ENCODE measurements around the gene PCDHB13. TPM values are rescaled to one million over a fixed set of nuclear protein-coding genes. Genes with fewer than 3 reads are reported as not detected.

PCDHB13 gene
- total RNA-seq, 1 experiment from 2014 or later: 2.2 TPM

- DNase-seq (ENCODE audit: extremely low read depth, low read depth): no peak
These were observed 46.9 kb downstream of the PCDHB13 start for GRCh38 chr5:141260458-141261237.

- DNase-seq (ENCODE audit: extremely low read depth, low read depth): no peak
These were observed 47.5 kb downstream of the PCDHB13 start for GRCh38 chr5:141261238-141261546.

Other genes starting within 250 kb of the PCDHB13 start
- gene PCDHAC2, start 247.4 kb upstream of the PCDHB13 start, total RNA-seq (2014; rRNA removed; shearing (Covaris generic)): 1.0 and 1.2 TPM in 2 replicates
- gene PCDHB1, start 162.5 kb upstream of the PCDHB13 start, total RNA-seq (2014; rRNA removed; shearing (Covaris generic)): 0.03 TPM in 1 of 2 replicates, not detected in the other
- gene PCDHB2, start 119.3 kb upstream of the PCDHB13 start, total RNA-seq (2014; rRNA removed; shearing (Covaris generic)): 0.29 and 0.52 TPM in 2 replicates
- 0.12 and 0.14 TPM in 2 replicates for gene PCDHB3, start 113.4 kb upstream of the PCDHB13 start, total RNA-seq (2014; rRNA removed; shearing (Covaris generic))
- gene PCDHB4, start 92.1 kb upstream of the PCDHB13 start, total RNA-seq (2014; rRNA removed; shearing (Covaris generic)): not detected in 2 replicates
- gene PCDHB5, start 78.7 kb upstream of the PCDHB13 start, total RNA-seq (2014; rRNA removed; shearing (Covaris generic)): 0.07 TPM in 1 of 2 replicates, not detected in the other
- not detected in 2 replicates for gene PCDHB6, start 63.9 kb upstream of the PCDHB13 start, total RNA-seq (2014; rRNA removed; shearing (Covaris generic))
- gene PCDHB7, start 41.3 kb upstream of the PCDHB13 start, total RNA-seq (2014; rRNA removed; shearing (Covaris generic)): 0.17 and 0.25 TPM in 2 replicates
- 0.14 and 0.22 TPM in 2 replicates for gene PCDHB8, start 36.1 kb upstream of the PCDHB13 start, total RNA-seq (2014; rRNA removed; shearing (Covaris generic))
- gene PCDHB16, start 31.5 kb upstream of the PCDHB13 start, total RNA-seq (2014; rRNA removed; shearing (Covaris generic)): 0.32 and 0.69 TPM in 2 replicates
- gene PCDHB9, start 26.8 kb upstream of the PCDHB13 start, total RNA-seq (2014; rRNA removed; shearing (Covaris generic)): 0.40 and 0.69 TPM in 2 replicates
- 0.35 and 0.72 TPM in 2 replicates for gene PCDHB10, start 21.6 kb upstream of the PCDHB13 start, total RNA-seq (2014; rRNA removed; shearing (Covaris generic))
- 5.4 and 6.0 TPM in 2 replicates for gene PCDHB11, start 14.3 kb upstream of the PCDHB13 start, total RNA-seq (2014; rRNA removed; shearing (Covaris generic))
- 0.75 and 0.99 TPM in 2 replicates for gene PCDHB12, start 5.2 kb upstream of the PCDHB13 start, total RNA-seq (2014; rRNA removed; shearing (Covaris generic))
- 2.7 and 2.8 TPM in 2 replicates for gene PCDHB14, start 9.4 kb downstream of the PCDHB13 start, total RNA-seq (2014; rRNA removed; shearing (Covaris generic))
- 0.12 and 0.20 TPM in 2 replicates for gene PCDHB15, start 31.5 kb downstream of the PCDHB13 start, total RNA-seq (2014; rRNA removed; shearing (Covaris generic))
- not detected in 2 replicates for gene SLC25A2, start 90.1 kb downstream of the PCDHB13 start, total RNA-seq (2014; rRNA removed; shearing (Covaris generic))
- gene TAF7, start 106.9 kb downstream of the PCDHB13 start, total RNA-seq (2014; rRNA removed; shearing (Covaris generic)): 91.7 and 130 TPM in 2 replicates
- gene PCDHGA1, start 116.6 kb downstream of the PCDHB13 start, total RNA-seq (2014; rRNA removed; shearing (Covaris generic)): 0.72 and 1.6 TPM in 2 replicates
- 0.12 TPM in 2 replicates for gene PCDHGA2, start 124.8 kb downstream of the PCDHB13 start, total RNA-seq (2014; rRNA removed; shearing (Covaris generic))
- 0.17 TPM in 1 of 2 replicates, not detected in the other for gene PCDHGA3, start 129.9 kb downstream of the PCDHB13 start, total RNA-seq (2014; rRNA removed; shearing (Covaris generic))
- 1.1 and 2.6 TPM in 2 replicates for gene PCDHGB1, start 136.2 kb downstream of the PCDHB13 start, total RNA-seq (2014; rRNA removed; shearing (Covaris generic))
- 0.79 and 1.3 TPM in 2 replicates for gene PCDHGA4, start 141.1 kb downstream of the PCDHB13 start, total RNA-seq (2014; rRNA removed; shearing (Covaris generic))
- gene PCDHGB2, start 146.1 kb downstream of the PCDHB13 start, total RNA-seq (2014; rRNA removed; shearing (Covaris generic)): 1.8 and 2.0 TPM in 2 replicates
- 0.58 and 0.62 TPM in 2 replicates for gene PCDHGA5, start 150.2 kb downstream of the PCDHB13 start, total RNA-seq (2014; rRNA removed; shearing (Covaris generic))
- 0.52 and 1.1 TPM in 2 replicates for gene PCDHGB3, start 156.3 kb downstream of the PCDHB13 start, total RNA-seq (2014; rRNA removed; shearing (Covaris generic))
- gene PCDHGA6, start 160.0 kb downstream of the PCDHB13 start, total RNA-seq (2014; rRNA removed; shearing (Covaris generic)): 1.1 and 1.2 TPM in 2 replicates
- 0.54 and 0.55 TPM in 2 replicates for gene PCDHGA7, start 168.8 kb downstream of the PCDHB13 start, total RNA-seq (2014; rRNA removed; shearing (Covaris generic))
- gene PCDHGB4, start 173.8 kb downstream of the PCDHB13 start, total RNA-seq (2014; rRNA removed; shearing (Covaris generic)): 5.5 and 5.6 TPM in 2 replicates
- 0.97 and 1.4 TPM in 2 replicates for gene PCDHGA8, start 178.7 kb downstream of the PCDHB13 start, total RNA-seq (2014; rRNA removed; shearing (Covaris generic))
- gene PCDHGB5, start 184.0 kb downstream of the PCDHB13 start, total RNA-seq (2014; rRNA removed; shearing (Covaris generic)): 0.72 and 1.6 TPM in 2 replicates
- 0.92 and 1.6 TPM in 2 replicates for gene PCDHGA9, start 188.9 kb downstream of the PCDHB13 start, total RNA-seq (2014; rRNA removed; shearing (Covaris generic))
- gene PCDHGB6, start 194.1 kb downstream of the PCDHB13 start, total RNA-seq (2014; rRNA removed; shearing (Covaris generic)): 0.55 and 0.62 TPM in 2 replicates
- gene PCDHGA10, start 199.1 kb downstream of the PCDHB13 start, total RNA-seq (2014; rRNA removed; shearing (Covaris generic)): 5.1 TPM in 2 replicates
- 0.79 and 0.89 TPM in 2 replicates for gene PCDHGB7, start 203.8 kb downstream of the PCDHB13 start, total RNA-seq (2014; rRNA removed; shearing (Covaris generic))
- 0.52 and 0.87 TPM in 2 replicates for gene PCDHGA11, start 207.1 kb downstream of the PCDHB13 start, total RNA-seq (2014; rRNA removed; shearing (Covaris generic))
- gene PCDHGA12, start 216.6 kb downstream of the PCDHB13 start, total RNA-seq (2014; rRNA removed; shearing (Covaris generic)): 0.20 and 0.42 TPM in 2 replicates